ENCODE data around the gene RTBDN. TPM values are rescaled to one million over a fixed set of nuclear protein-coding genes. Genes with fewer than 3 reads are reported as not detected.

Gene RTBDN
- total and polyA plus RNA-seq, 10 of the 15 experiments (the other 5 are each of a cell fraction or from before 2014, with no cell fraction given), result 0.45 TPM; not detected in 9

DNA sequence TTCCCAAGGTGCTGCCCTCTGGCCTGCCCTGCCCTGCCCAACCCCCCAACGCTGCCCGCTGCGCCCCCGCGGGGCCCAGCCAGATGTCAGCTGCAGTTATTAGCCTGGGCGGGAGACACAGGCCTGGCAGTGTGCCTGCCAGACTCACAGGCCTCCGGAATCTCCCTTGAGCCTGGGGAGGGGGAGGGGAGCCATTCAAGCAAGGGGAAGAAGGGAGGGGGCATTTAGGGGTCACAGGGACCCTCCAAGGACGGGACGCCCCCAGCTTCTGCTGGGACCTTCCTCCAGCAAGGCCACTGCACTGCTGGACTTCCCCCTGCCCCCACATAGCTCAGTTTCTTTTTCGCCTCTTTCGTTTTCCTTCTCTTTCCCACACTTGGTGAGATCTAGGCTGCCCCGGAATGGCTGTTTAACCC is 45.7 kb downstream of the RTBDN start (continued):
- TF ChIP-seq ZNF207 (IDR thresholded peaks at IDR 0.05; ENCODE audit: borderline replicate concordance) (no peak), SMAD5 (IDR thresholded peaks at IDR 0.05; ENCODE audit: low read depth) (no peak), RCOR1 (conservative IDR thresholded peaks at IDR 0.05; ENCODE audit: low read depth, low read length) (no peak), IKZF1 (conservative IDR thresholded peaks at IDR 0.05) (peak; percentile 90), CHD4 (IDR thresholded peaks at IDR 0.05) (no peak), JUND (IDR thresholded peaks at IDR 0.05; ENCODE audit: low read depth, low read length) (no peak), POU2F2 (IDR thresholded peaks at IDR 0.05; ENCODE audit: borderline replicate concordance, low read depth, low read length) (peak; percentile 77; the same call in 1 of the 3 replicates), HDAC2 (IDR thresholded peaks at IDR 0.05) (no peak), GABPA (IDR thresholded peaks at IDR 0.05; ENCODE audit: low read depth) (no peak), NBN (IDR thresholded peaks at IDR 0.05) (peak; percentile 95; the same call in 1 of the 2 replicates), CBFB (IDR thresholded peaks at IDR 0.05; ENCODE audit: low read depth) (peak; percentile 46; the same call in 1 of the 2 replicates), TARDBP (IDR thresholded peaks at IDR 0.05; ENCODE audit: borderline replicate concordance) (no peak; the same call in 1 of the 2 replicates), KDM1A (IDR thresholded peaks at IDR 0.05; ENCODE audit: borderline replicate concordance) (no peak), SP1 (IDR thresholded peaks at IDR 0.05; ENCODE audit: low read depth, low read length) (peak; percentile 60), WRNIP1 (IDR thresholded peaks at IDR 0.05; ENCODE audit: borderline replicate concordance, low read depth, low read length) (no peak), EED (IDR thresholded peaks at IDR 0.05; ENCODE audit: low read depth) (peak; percentile 86), RELA (IDR thresholded peaks at IDR 0.05; ENCODE audit: borderline replicate concordance, partially characterized antibody) (peak; percentile 99), SIX5 (IDR thresholded peaks at IDR 0.05; ENCODE audit: low read depth, low read length, severe bottlenecking) (no peak), EZH2 (IDR thresholded peaks at IDR 0.05; ENCODE audit: borderline replicate concordance, control insufficient read depth, low read depth, low read length) (no peak), CHD1 (IDR thresholded peaks at IDR 0.05; ENCODE audit: low read depth, low read length) (no peak), POLR2AphosphoS5 (IDR thresholded peaks at IDR 0.05; ENCODE audit: low read length) (peak; percentile 40; the same call in 1 of the 2 replicates), IRF4 (IDR thresholded peaks at IDR 0.05; ENCODE audit: low read depth, low read length) (peak; percentile 25; the same call in 1 of the 2 replicates), IKZF2 (IDR thresholded peaks at IDR 0.05) (peak; percentile 89 to 92; a peak in 3 of 4 replicates), SREBF2 (IDR thresholded peaks at IDR 0.05; ENCODE audit: low read length) (no peak), ZNF622 (IDR thresholded peaks at IDR 0.05) (no peak)
- TF ChIP-seq, protein P1, sequence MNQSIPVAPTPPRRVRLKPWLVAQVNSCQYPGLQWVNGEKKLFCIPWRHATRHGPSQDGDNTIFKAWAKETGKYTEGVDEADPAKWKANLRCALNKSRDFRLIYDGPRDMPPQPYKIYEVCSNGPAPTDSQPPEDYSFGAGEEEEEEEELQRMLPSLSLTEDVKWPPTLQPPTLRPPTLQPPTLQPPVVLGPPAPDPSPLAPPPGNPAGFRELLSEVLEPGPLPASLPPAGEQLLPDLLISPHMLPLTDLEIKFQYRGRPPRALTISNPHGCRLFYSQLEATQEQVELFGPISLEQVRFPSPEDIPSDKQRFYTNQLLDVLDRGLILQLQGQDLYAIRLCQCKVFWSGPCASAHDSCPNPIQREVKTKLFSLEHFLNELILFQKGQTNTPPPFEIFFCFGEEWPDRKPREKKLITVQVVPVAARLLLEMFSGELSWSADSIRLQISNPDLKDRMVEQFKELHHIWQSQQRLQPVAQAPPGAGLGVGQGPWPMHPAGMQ (IDR thresholded peaks at IDR 0.05; ENCODE audit: borderline replicate concordance), result no peak
- TF ChIP-seq, protein P2, sequence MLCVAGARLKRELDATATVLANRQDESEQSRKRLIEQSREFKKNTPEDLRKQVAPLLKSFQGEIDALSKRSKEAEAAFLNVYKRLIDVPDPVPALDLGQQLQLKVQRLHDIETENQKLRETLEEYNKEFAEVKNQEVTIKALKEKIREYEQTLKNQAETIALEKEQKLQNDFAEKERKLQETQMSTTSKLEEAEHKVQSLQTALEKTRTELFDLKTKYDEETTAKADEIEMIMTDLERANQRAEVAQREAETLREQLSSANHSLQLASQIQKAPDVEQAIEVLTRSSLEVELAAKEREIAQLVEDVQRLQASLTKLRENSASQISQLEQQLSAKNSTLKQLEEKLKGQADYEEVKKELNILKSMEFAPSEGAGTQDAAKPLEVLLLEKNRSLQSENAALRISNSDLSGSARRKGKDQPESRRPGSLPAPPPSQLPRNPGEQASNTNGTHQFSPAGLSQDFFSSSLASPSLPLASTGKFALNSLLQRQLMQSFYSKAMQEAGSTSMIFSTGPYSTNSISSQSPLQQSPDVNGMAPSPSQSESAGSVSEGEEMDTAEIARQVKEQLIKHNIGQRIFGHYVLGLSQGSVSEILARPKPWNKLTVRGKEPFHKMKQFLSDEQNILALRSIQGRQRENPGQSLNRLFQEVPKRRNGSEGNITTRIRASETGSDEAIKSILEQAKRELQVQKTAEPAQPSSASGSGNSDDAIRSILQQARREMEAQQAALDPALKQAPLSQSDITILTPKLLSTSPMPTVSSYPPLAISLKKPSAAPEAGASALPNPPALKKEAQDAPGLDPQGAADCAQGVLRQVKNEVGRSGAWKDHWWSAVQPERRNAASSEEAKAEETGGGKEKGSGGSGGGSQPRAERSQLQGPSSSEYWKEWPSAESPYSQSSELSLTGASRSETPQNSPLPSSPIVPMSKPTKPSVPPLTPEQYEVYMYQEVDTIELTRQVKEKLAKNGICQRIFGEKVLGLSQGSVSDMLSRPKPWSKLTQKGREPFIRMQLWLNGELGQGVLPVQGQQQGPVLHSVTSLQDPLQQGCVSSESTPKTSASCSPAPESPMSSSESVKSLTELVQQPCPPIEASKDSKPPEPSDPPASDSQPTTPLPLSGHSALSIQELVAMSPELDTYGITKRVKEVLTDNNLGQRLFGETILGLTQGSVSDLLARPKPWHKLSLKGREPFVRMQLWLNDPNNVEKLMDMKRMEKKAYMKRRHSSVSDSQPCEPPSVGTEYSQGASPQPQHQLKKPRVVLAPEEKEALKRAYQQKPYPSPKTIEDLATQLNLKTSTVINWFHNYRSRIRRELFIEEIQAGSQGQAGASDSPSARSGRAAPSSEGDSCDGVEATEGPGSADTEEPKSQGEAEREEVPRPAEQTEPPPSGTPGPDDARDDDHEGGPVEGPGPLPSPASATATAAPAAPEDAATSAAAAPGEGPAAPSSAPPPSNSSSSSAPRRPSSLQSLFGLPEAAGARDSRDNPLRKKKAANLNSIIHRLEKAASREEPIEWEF (IDR thresholded peaks at IDR 0.05; ENCODE audit: insufficient replicate concordance, low read depth, low read length), result peak; percentile 61
- TF ChIP-seq, protein P3, sequence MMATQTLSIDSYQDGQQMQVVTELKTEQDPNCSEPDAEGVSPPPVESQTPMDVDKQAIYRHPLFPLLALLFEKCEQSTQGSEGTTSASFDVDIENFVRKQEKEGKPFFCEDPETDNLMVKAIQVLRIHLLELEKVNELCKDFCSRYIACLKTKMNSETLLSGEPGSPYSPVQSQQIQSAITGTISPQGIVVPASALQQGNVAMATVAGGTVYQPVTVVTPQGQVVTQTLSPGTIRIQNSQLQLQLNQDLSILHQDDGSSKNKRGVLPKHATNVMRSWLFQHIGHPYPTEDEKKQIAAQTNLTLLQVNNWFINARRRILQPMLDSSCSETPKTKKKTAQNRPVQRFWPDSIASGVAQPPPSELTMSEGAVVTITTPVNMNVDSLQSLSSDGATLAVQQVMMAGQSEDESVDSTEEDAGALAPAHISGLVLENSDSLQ (IDR thresholded peaks at IDR 0.05), result 0 out of 2 replicates have a peak, but pooled peaks have one; percentile 36
